ENCODE results near the gene MIGA2. TPM values are rescaled to one million over a fixed set of nuclear protein-coding genes. Genes with fewer than 3 reads are reported as not detected.
A peak's percentile ranks its signal among the peaks of the same experiment; 100 is the strongest.
"Not testable (repeated sequence)": the region's sequence is repeated elsewhere in the genome, so short reads cannot be mapped to it uniquely, and the experiment has no call there.

MIGA2 gene
- total RNA-seq, 1 experiment from 2014 or later: 28.6 TPM

- Mint-ChIP-seq H3K9me3 (ENCODE audit: unreplicated experiment) (no peaks in the 10 kb centered on the region), H3K27ac (ENCODE audit: low read depth, unreplicated experiment) (peak within 1 kb of the TSS; percentile 94), H3K4me1 (ENCODE audit: insufficient read depth, unreplicated experiment) (peaks cover 18% of the 10 kb centered on the region), H3K36me3 (ENCODE audit: insufficient read depth, unreplicated experiment) (peaks cover 4% of the 10 kb centered on the region), H3K27me3 (ENCODE audit: insufficient read depth, unreplicated experiment) (no peaks in the 10 kb centered on the region), H3K4me3 (ENCODE audit: unreplicated experiment) (peak within 1 kb of the TSS; percentile 89)
- no peak for TF ChIP-seq CTCF (IDR thresholded peaks at IDR 0.05; ENCODE audit: unreplicated experiment)
- CTCF ChIA-PET: interaction anchor here (0.6 to 1.4 kb wide), 4 partner anchors 15 to 473 kb away, joined by 3 read pairs; no protein-coding TSS in a partner anchor
- DNase-seq (ENCODE audit: unreplicated experiment): peak; percentile 92
- POLR2A ChIA-PET: interaction anchor here (0.6 to 3.5 kb wide), 12 partner anchors 11 to 1670 kb away, joined by 3 to 12 read pairs (median 4); partner anchors contain the start of genes DOLPP1, MIGA2 and NTMT1
- no TSS peak for BruUV-seq (replicated peaks)
- intact Hi-C loops (cut with micrococcal nuclease): loop anchor here (2.0 kb wide), 1 partner anchor 66 kb away; no protein-coding TSS in a partner anchor
Observed at GRCh38 chr9:129110740-129111527, 74.5 kb downstream of the MIGA2 start, which contains the start of the genes CRAT and PTPA. Gene CRAT (minus strand): TSS chr9:129110793. CDS start chr9:129110509, 284 bp downstream. Gene PTPA (plus strand): TSS chr9:129111415. CDS start chr9:129111601, 186 bp downstream.

- Mint-ChIP-seq H3K9me3 (ENCODE audit: unreplicated experiment) (no peaks in the 10 kb centered on the region), H3K36me3 (ENCODE audit: insufficient read depth, unreplicated experiment) (peaks cover 4% of the 10 kb centered on the region), H3K27ac (ENCODE audit: low read depth, unreplicated experiment) (peak overlapping the region; percentile 94), H3K4me3 (ENCODE audit: unreplicated experiment) (peak overlapping the region; percentile 89), H3K27me3 (ENCODE audit: insufficient read depth, unreplicated experiment) (no peaks in the 10 kb centered on the region), H3K4me1 (ENCODE audit: insufficient read depth, unreplicated experiment) (peaks cover 18% of the 10 kb centered on the region)
- intact Hi-C loops (cut with micrococcal nuclease): loop anchor here (2.0 kb wide), 1 partner anchor 65 kb away; no protein-coding TSS in a partner anchor
- TF ChIP-seq CTCF (IDR thresholded peaks at IDR 0.05; ENCODE audit: unreplicated experiment): no peak
- no TSS peak for BruUV-seq (replicated peaks)
- CTCF ChIA-PET: interaction anchor here (1.1 to 1.4 kb wide), 2 partner anchors 15 to 18 kb away, joined by 3 read pairs; no protein-coding TSS in a partner anchor
- DNase-seq (ENCODE audit: unreplicated experiment): peak; percentile 34
- POLR2A ChIA-PET: interaction anchor here (0.8 to 3.8 kb wide), 14 partner anchors 10 to 514 kb away, joined by 3 to 20 read pairs (median 5); partner anchors contain the start of genes DOLPP1, MIGA2 and NTMT1
Observed at GRCh38 chr9:129111528-129112151, 75.2 kb downstream of the MIGA2 start.

GRCh38 chr9:129112526-129112925, 76.1 kb downstream of the MIGA2 start:
- intact Hi-C loops (cut with micrococcal nuclease): not testable (repeated sequence)

GRCh38 chr9:129113645-129114304, 77.3 kb downstream of the MIGA2 start:
- Mint-ChIP-seq H3K27ac (ENCODE audit: low read depth, unreplicated experiment) (peak overlapping the region; percentile 54), H3K9me3 (ENCODE audit: unreplicated experiment) (no peaks in the 10 kb centered on the region), H3K4me1 (ENCODE audit: insufficient read depth, unreplicated experiment) (peaks cover 18% of the 10 kb centered on the region), H3K4me3 (ENCODE audit: unreplicated experiment) (no peak overlapping the region), H3K36me3 (ENCODE audit: insufficient read depth, unreplicated experiment) (peaks cover 4% of the 10 kb centered on the region), H3K27me3 (ENCODE audit: insufficient read depth, unreplicated experiment) (no peaks in the 10 kb centered on the region)
- CTCF ChIA-PET: interaction anchor here (0.6 to 1.6 kb wide), 6 partner anchors 18 to 984 kb away, joined by 3 to 6 read pairs (median 4); no protein-coding TSS in a partner anchor
- intact Hi-C loops (cut with micrococcal nuclease): no loop called here
- no peak for TF ChIP-seq CTCF (IDR thresholded peaks at IDR 0.05; ENCODE audit: unreplicated experiment)
- no TSS peak for BruUV-seq (replicated peaks)
- POLR2A ChIA-PET: interaction anchor here (0.9 to 3.8 kb wide), 4 partner anchors 9 to 664 kb away, joined by 3 to 20 read pairs (median 3); no protein-coding TSS in a partner anchor
- DNase-seq (ENCODE audit: unreplicated experiment): no peak

More at GRCh38 chr9:129112526-129112925, 76.1 kb downstream of the MIGA2 start:
- POLR2A ChIA-PET: interaction anchor here (0.7 to 3.8 kb wide), 8 partner anchors 9 to 798 kb away, joined by 3 to 20 read pairs (median 6); partner anchors contain the start of genes DOLPP1 and MIGA2
- not testable (repeated sequence) for H3K27ac Mint-ChIP-seq (ENCODE audit: low read depth, unreplicated experiment); DNase-seq (ENCODE audit: unreplicated experiment); BruUV-seq (replicated peaks); H3K36me3 Mint-ChIP-seq (ENCODE audit: insufficient read depth, unreplicated experiment); H3K9me3 Mint-ChIP-seq (ENCODE audit: unreplicated experiment); H3K27me3 Mint-ChIP-seq (ENCODE audit: insufficient read depth, unreplicated experiment)
- CTCF ChIA-PET: interaction anchor here (0.6 to 1.6 kb wide), 4 partner anchors 14 to 106 kb away, joined by 3 to 6 read pairs (median 3); no protein-coding TSS in a partner anchor
- Mint-ChIP-seq H3K4me1 (ENCODE audit: insufficient read depth, unreplicated experiment) (peaks cover 18% of the 10 kb centered on the region), H3K4me3 (ENCODE audit: unreplicated experiment) (peak overlapping the region; percentile 89)

Data from MCF 10A (cell line).